Pancreas (tissue), 10 donors: ENCODE measurements around the gene C16orf87. TPM values are rescaled to one million over a fixed set of nuclear protein-coding genes. Genes with fewer than 3 reads are reported as not detected.
"Not testable (repeated sequence)": the region's sequence is repeated elsewhere in the genome, so short reads cannot be mapped to it uniquely, and the experiment has no call there.

Source experiments
- ATAC-seq, 4 donors: fragments of 200-7000 bp; cut with Tn5 transposase; one replicate each; pipeline versions ENCODE4 v1.8.0 to v1.9.1; 2020; ENCODE audit warnings: mild to moderate bottlenecking in 4 of 4, moderate library complexity in 4 of 4
- DNase-seq, 6 donors: peaks; one replicate each; pipeline ENCODE4 v3.0.0-alpha.2; 2020
- FAIRE-seq: peaks from 2 replicates; lab custom pipeline; 2012; peaks lifted over from hg19 to GRCh38; lab: Jason Lieb, UNC
- H3K27ac ChIP-seq, 4 donors: fragments of 200-600 bp; sonication (generic); 1 replicate in 3 of 4; 2 replicates in 1 of 4; pipeline versions ENCODE4 v1.5.0 to v1.8.0; 2020
- H3K27me3 ChIP-seq, 4 donors: fragments of 200-600 bp; one replicate each; pipeline ENCODE4 v1.8.0; 2021
- H3K36me3 ChIP-seq, 3 donors: fragments of 200-600 bp; sonication (generic) in 1 of 3; one replicate each; pipeline versions ENCODE4 v1.5.0 to v1.8.0; 2020 to 2021
- H3K4me1 ChIP-seq, 3 donors: fragments of 200-600 bp; one replicate each; pipeline ENCODE4 v1.8.0; 2021
- H3K4me3 ChIP-seq, 4 donors: fragments of 200-600 bp; sonication (generic) in 2 of 4; one replicate each; pipeline versions ENCODE4 v1.5.0 to v1.8.0; 2020 to 2021
- H3K9me3 ChIP-seq, 4 donors: fragments of 200-600 bp; one replicate each; pipeline ENCODE4 v1.8.0; 2021
- CTCF ChIP-seq, 4 donors: fragments of 200-600 bp; sonication (generic) in 3 of 4; IDR thresholded peaks; one replicate each; pipeline versions ENCODE4 v1.5.0 to v1.8.0; 2021; ENCODE audit warnings: antibody characterized with exemption in 4 of 4
- WGBS, 2 donors: extraction: QIAGEN DNeasy Blood & Tissue Kit; methylation state at CpG; one replicate each; pipeline ENCODE4 v1.1.7; 2013; 5-methylcytosine and 5-hydroxymethylcytosine counted together
- intact Hi-C, 3 donors: fragments of 100-400 bp; cut with DNase I; formaldehyde crosslinking; loops; one replicate each; pipeline versions ENCODE4 v1.11.1 to v1.14.2; 2022
- polyA plus RNA-seq, 2 donors: library from polyadenylated mRNA; stranded (reverse); fragments of 200-250 nt; gene quantifications; one replicate each; pipeline ENCODE4 v1.2.3, GENCODE V29; 2013
- total RNA-seq, 6 donors: library from RNA; stranded (reverse); fragmentation: NEBNext Ultra II Directional in 4 of 6; extraction: Animal tissue kit (Norgen Biotek cat#: 25700) in 4 of 6; gene quantifications; one replicate each; pipeline versions ENCODE4 v1.2.1 to v1.2.4, GENCODE V29; 2021 to 2023
- donor health status: healthy with polysubstance abuse.
- donor health status: DM: no; HTN: no; CAD: no; lungs with moderate emphysema.
- donor health status: DM: no; HTN: no; CAD: no.
- donor health status: control.
- donor health status: control.
- donor health status: Bipolar disorder and iron deficiency.
- donor health status: DM: yes; HTN: yes; CAD: no.
- donor health status: DM: no; HTN: no; CAD: no.
- donor health status: DM: no; HTN: no; CAD: no.
- donor health status: DM: yes; HTN: yes; CAD: no.

C16orf87 gene
- total and polyA plus RNA-seq, 8 donors, result 1.0 to 3.1 (median 2.3) TPM

- no peaks in the 10 kb centered on the region for H3K36me3 ChIP-seq
- ATAC-seq, result no peak
Observed at GRCh38 chr16:46788891-46789474, 42.0 kb downstream of the C16orf87 start.

GRCh38 chr16:46787909-46788308, 43.1 kb downstream of the C16orf87 start:
- H3K4me1 ChIP-seq, result peaks cover 0 to 8% (median 5%) of the 10 kb centered on the region in 3 donors
- DNase-seq (no peak), FAIRE-seq (peak; percentile 82), ATAC-seq (no peak)
- no peak overlapping the region for H3K4me3 ChIP-seq
- no peaks in the 10 kb centered on the region for H3K36me3 ChIP-seq
- no peaks in the 10 kb centered on the region for H3K9me3 ChIP-seq
- TF ChIP-seq CTCF (IDR thresholded peaks at IDR 0.05), result no peak
- no peaks in the 10 kb centered on the region for H3K27me3 ChIP-seq
- H3K27ac ChIP-seq, result no peak overlapping the region
- intact Hi-C loops, result no loop called here
- 79 to 100% methylated on average over 1 of the region's 1 CpG for WGBS, 2 donors

More at GRCh38 chr16:46788891-46789474, 42.0 kb downstream of the C16orf87 start:
- TF ChIP-seq CTCF (IDR thresholded peaks at IDR 0.05), result no peak
- Histone ChIP-seq H3K27me3 (no peaks in the 10 kb centered on the region), H3K4me1 (peaks cover 0 to 8% (median 5%) of the 10 kb centered on the region in 3 donors), H3K27ac (no peak overlapping the region), H3K9me3 (no peaks in the 10 kb centered on the region), H3K4me3 (no peak overlapping the region)
- FAIRE-seq, result no peak
- intact Hi-C loops, result no loop called here
- 45 to 61% methylated on average over 3 of the region's 3 CpGs for WGBS, 2 donors
- DNase-seq, result no peak

GRCh38 chr16:46785076-46785845, 45.7 kb downstream of the C16orf87 start:
- Histone ChIP-seq H3K4me1 (peaks cover 0 to 8% (median 5%) of the 10 kb centered on the region in 3 donors), H3K27me3 (no peaks in the 10 kb centered on the region), H3K27ac (no peak overlapping the region), H3K36me3 (no peaks in the 10 kb centered on the region), H3K9me3 (no peaks in the 10 kb centered on the region), H3K4me3 (no peak overlapping the region)
- ATAC-seq (no peak), FAIRE-seq (no peak), DNase-seq (no peak)
- 48 to 53% methylated on average over 3 of the region's 3 CpGs for WGBS, 2 donors
- intact Hi-C loops, result no loop called here
- no peak for TF ChIP-seq CTCF (IDR thresholded peaks at IDR 0.05)

GRCh38 chr16:46784569-46784968, 46.4 kb downstream of the C16orf87 start:
- DNase-seq, H3K4me1 ChIP-seq, ATAC-seq, H3K36me3 ChIP-seq, H3K4me3 ChIP-seq, H3K27me3 ChIP-seq, FAIRE-seq, H3K27ac ChIP-seq, H3K9me3 ChIP-seq, intact Hi-C loops: not testable (repeated sequence)
- WGBS, 2 donors, result 91 to 98% methylated on average over 2 of the region's 2 CpGs

- intact Hi-C loops, result no loop called here
- no peak for TF ChIP-seq CTCF (IDR thresholded peaks at IDR 0.05)
- Histone ChIP-seq H3K9me3 (no peaks in the 10 kb centered on the region), H3K27ac (no peak overlapping the region), H3K36me3 (no peaks in the 10 kb centered on the region), H3K27me3 (no peaks in the 10 kb centered on the region), H3K4me3 (no peak overlapping the region), H3K4me1 (peaks cover 0 to 4% (median 1%) of the 10 kb centered on the region in 3 donors)
- ATAC-seq, result no peak
- FAIRE-seq, result no peak
- DNase-seq, result no peak
- WGBS, 2 donors, result 93 to 95% methylated on average over 4 of the region's 4 CpGs
Observed at GRCh38 chr16:46783800-46784199, 47.2 kb downstream of the C16orf87 start.
